ENCODE results near the gene STUB1. TPM values are rescaled to one million over a fixed set of nuclear protein-coding genes. Genes with fewer than 3 reads are reported as not detected.
A peak's percentile ranks its signal among the peaks of the same experiment; 100 is the strongest.

Gene STUB1
- total RNA-seq, 4 donors from 2014 or later = 51.9 to 190 (median 134) TPM

- intact Hi-C loops (cut with DNase I; ENCODE audit: low total_unique reads) = no loop called here
- DNase-seq = no peak
- H3K36me3 ChIP-seq = no peaks in the 10 kb centered on the region
- peaks cover 41% of the 10 kb centered on the region for H3K27me3 ChIP-seq
- H3K4me1 ChIP-seq = peaks cover 23 to 57% (median 45%) of the 10 kb centered on the region in 4 donors
- no peaks in the 10 kb centered on the region for H3K9me3 ChIP-seq
- 43% methylated on average over 12 of the region's 12 CpGs; no CpG with 5 or more reads in 1 of the 2 donors for WGBS, 2 donors (ENCODE audit: low coverage in 1 of 2)
- H3K27ac ChIP-seq = peak overlapping the region in 1 of 4 donors; percentile 20
- TF ChIP-seq POLR2AphosphoS5 (IDR thresholded peaks at IDR 0.05) = no peak
- TF ChIP-seq, protein P1, sequence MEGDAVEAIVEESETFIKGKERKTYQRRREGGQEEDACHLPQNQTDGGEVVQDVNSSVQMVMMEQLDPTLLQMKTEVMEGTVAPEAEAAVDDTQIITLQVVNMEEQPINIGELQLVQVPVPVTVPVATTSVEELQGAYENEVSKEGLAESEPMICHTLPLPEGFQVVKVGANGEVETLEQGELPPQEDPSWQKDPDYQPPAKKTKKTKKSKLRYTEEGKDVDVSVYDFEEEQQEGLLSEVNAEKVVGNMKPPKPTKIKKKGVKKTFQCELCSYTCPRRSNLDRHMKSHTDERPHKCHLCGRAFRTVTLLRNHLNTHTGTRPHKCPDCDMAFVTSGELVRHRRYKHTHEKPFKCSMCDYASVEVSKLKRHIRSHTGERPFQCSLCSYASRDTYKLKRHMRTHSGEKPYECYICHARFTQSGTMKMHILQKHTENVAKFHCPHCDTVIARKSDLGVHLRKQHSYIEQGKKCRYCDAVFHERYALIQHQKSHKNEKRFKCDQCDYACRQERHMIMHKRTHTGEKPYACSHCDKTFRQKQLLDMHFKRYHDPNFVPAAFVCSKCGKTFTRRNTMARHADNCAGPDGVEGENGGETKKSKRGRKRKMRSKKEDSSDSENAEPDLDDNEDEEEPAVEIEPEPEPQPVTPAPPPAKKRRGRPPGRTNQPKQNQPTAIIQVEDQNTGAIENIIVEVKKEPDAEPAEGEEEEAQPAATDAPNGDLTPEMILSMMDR (IDR thresholded peaks at IDR 0.05) = no peak
- no peak for TF ChIP-seq EP300 (IDR thresholded peaks at IDR 0.05; ENCODE audit: low read depth)
- TF ChIP-seq POLR2A (IDR thresholded peaks at IDR 0.05) = no peak
- in situ Hi-C loops (cut with MboI; ENCODE audit: low pct_ligation_motif_present in 1 of 4, low pct_unique_long_range_greater_than_20kb in 1 of 4, low sequenced_read_pairs in 3 of 4) = loop anchor here in 1 of 4 donors (10.0 kb wide), 1 partner anchor 69 kb away; the partner anchor contains the start of genes CHTF18 and RPUSD1
- H3K4me3 ChIP-seq = peak overlapping the region in 3 of 4 donors; percentile 55 to 74 (median 61)
Observed at GRCh38 chr16:716200-716568, 36.0 kb downstream of the STUB1 start.

- H3K4me3 ChIP-seq = no peak overlapping the region
- in situ Hi-C loops (cut with MboI; ENCODE audit: low pct_ligation_motif_present in 1 of 4, low pct_unique_long_range_greater_than_20kb in 1 of 4, low sequenced_read_pairs in 3 of 4) (loop anchor here in 1 of 4 donors (10.0 kb wide), 1 partner anchor 68 kb away; the partner anchor contains the start of genes CHTF18 and RPUSD1), intact Hi-C loops (cut with DNase I; ENCODE audit: low total_unique reads) (no loop called here)
- no peaks in the 10 kb centered on the region for H3K36me3 ChIP-seq
- 90% methylated on average over 28 of the region's 29 CpGs; no CpG with 5 or more reads in 1 of the 2 donors for WGBS, 2 donors (ENCODE audit: low coverage in 1 of 2)
- H3K27me3 ChIP-seq = peaks cover 34% of the 10 kb centered on the region
- TF ChIP-seq POLR2AphosphoS5 (IDR thresholded peaks at IDR 0.05) = no peak
- TF ChIP-seq, protein P1 (IDR thresholded peaks at IDR 0.05) = no peak
- no peak for TF ChIP-seq EP300 (IDR thresholded peaks at IDR 0.05; ENCODE audit: low read depth)
- TF ChIP-seq POLR2A (IDR thresholded peaks at IDR 0.05) = no peak
- DNase-seq = no peak
- H3K4me1 ChIP-seq = peaks cover 27 to 61% (median 51%) of the 10 kb centered on the region in 4 donors
- H3K9me3 ChIP-seq = no peaks in the 10 kb centered on the region
- H3K27ac ChIP-seq = no peak overlapping the region
Observed at GRCh38 chr16:716768-717325, 36.6 kb downstream of the STUB1 start.

- H3K4me1 ChIP-seq = peaks cover 30 to 61% (median 54%) of the 10 kb centered on the region in 4 donors
- H3K4me3 ChIP-seq = no peak overlapping the region
- no peaks in the 10 kb centered on the region for H3K9me3 ChIP-seq
- WGBS, 2 donors (ENCODE audit: low coverage in 1 of 2) = 79% methylated on average over 27 of the region's 32 CpGs; no CpG with 5 or more reads in 1 of the 2 donors
- TF ChIP-seq, protein P1 (IDR thresholded peaks at IDR 0.05) = no peak
- TF ChIP-seq EP300 (IDR thresholded peaks at IDR 0.05; ENCODE audit: low read depth) (no peak), POLR2AphosphoS5 (IDR thresholded peaks at IDR 0.05) (no peak), POLR2A (IDR thresholded peaks at IDR 0.05) (no peak)
- intact Hi-C loops (cut with DNase I; ENCODE audit: low total_unique reads) (no loop called here), in situ Hi-C loops (cut with MboI; ENCODE audit: low pct_ligation_motif_present in 1 of 4, low pct_unique_long_range_greater_than_20kb in 1 of 4, low sequenced_read_pairs in 3 of 4) (loop anchor here in 1 of 4 donors (10.0 kb wide), 1 partner anchor 67 kb away; the partner anchor contains the start of genes CHTF18 and RPUSD1)
- H3K27me3 ChIP-seq = peaks cover 32% of the 10 kb centered on the region
- no peaks in the 10 kb centered on the region for H3K36me3 ChIP-seq
- no peak for DNase-seq
- no peak overlapping the region for H3K27ac ChIP-seq
Observed at GRCh38 chr16:717450-718245, 37.4 kb downstream of the STUB1 start.

DNA sequence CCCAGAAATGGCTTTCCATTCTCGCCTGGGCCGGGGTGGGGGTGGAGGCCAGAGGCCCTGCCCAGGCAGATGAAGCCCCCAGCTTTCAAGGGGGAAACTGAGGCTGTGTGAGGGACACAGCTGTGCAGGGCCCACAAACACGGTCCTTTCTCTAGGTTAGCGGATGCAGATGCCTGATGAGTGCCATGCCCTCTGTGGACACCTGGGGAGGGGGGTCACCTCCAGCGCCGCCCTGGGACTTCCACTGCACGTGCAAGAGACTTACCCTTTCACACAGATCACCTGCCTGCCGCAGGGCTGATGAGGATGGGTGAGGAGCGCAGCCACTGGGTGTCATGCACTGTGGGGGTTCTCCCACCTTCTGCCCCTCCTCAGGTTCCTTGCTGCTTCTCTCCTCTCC lies 38.2 kb downstream of the STUB1 start:
- H3K4me3 ChIP-seq = no peak overlapping the region
- H3K27me3 ChIP-seq = peaks cover 31% of the 10 kb centered on the region
- no peak for TF ChIP-seq POLR2A (IDR thresholded peaks at IDR 0.05)
- TF ChIP-seq, protein P1 (IDR thresholded peaks at IDR 0.05) = no peak
- DNase-seq = no peak
- H3K36me3 ChIP-seq = no peaks in the 10 kb centered on the region
- H3K4me1 ChIP-seq = peaks cover 30 to 61% (median 54%) of the 10 kb centered on the region in 4 donors
- H3K27ac ChIP-seq = peak overlapping the region in 3 of 4 donors; percentile 49 to 94 (median 92)
- intact Hi-C loops (cut with DNase I; ENCODE audit: low total_unique reads) = no loop called here
- in situ Hi-C loops (cut with MboI; ENCODE audit: low pct_ligation_motif_present in 1 of 4, low pct_unique_long_range_greater_than_20kb in 1 of 4, low sequenced_read_pairs in 3 of 4) = loop anchor here in 1 of 4 donors (10.0 kb wide), 1 partner anchor 66 kb away; the partner anchor contains the start of genes CHTF18 and RPUSD1
- 81% methylated on average over 9 of the region's 9 CpGs; no CpG with 5 or more reads in 1 of the 2 donors for WGBS, 2 donors (ENCODE audit: low coverage in 1 of 2)
- H3K9me3 ChIP-seq = no peaks in the 10 kb centered on the region

Measured in transverse colon (tissue), 4 donors.